GM18873 (cell line): ENCODE results near the gene C19orf47.

Source experiments
- ATAC-seq: cut with Tn5 transposase; IDR thresholded peaks from one replicate; pipeline ENCODE4 v1.9.1; 2021; ENCODE audit warnings: mild to moderate bottlenecking, moderate library complexity, moderate number of reproducible peaks; ENCODE audit not compliant: unreplicated experiment, low FRiP score

C19orf47 gene

GRCh38 chr19:40322271-40322610 lies 26.0 kb downstream of the C19orf47 start:
- no peak for ATAC-seq

- no peak for ATAC-seq
These were observed 26.5 kb downstream of the C19orf47 start for GRCh38 chr19:40321566-40322270.

GRCh38 chr19:40321076-40321475 lies 27.1 kb downstream of the C19orf47 start:
- ATAC-seq, result no peak

- ATAC-seq, result no peak
These were observed 27.6 kb downstream of the C19orf47 start for GRCh38 chr19:40320558-40320935.

- no peak for ATAC-seq
These were observed 30.9 kb downstream of the C19orf47 start for GRCh38 chr19:40317338-40317737.

GRCh38 chr19:40315812-40316470 lies 32.3 kb downstream of the C19orf47 start:
- no peak for ATAC-seq

GRCh38 chr19:40314656-40315055 lies 33.5 kb downstream of the C19orf47 start:
- no peak for ATAC-seq

GRCh38 chr19:40313229-40313983 lies 34.8 kb downstream of the C19orf47 start:
- ATAC-seq, result no peak

GRCh38 chr19:40312533-40312932 lies 35.7 kb downstream of the C19orf47 start:
- ATAC-seq, result no peak

GRCh38 chr19:40309666-40310065 lies 38.5 kb downstream of the C19orf47 start:
- ATAC-seq, result no peak

- no peak for ATAC-seq
These were observed 42.8 kb downstream of the C19orf47 start for GRCh38 chr19:40305403-40305802.

GRCh38 chr19:40304306-40304705 lies 43.9 kb downstream of the C19orf47 start:
- ATAC-seq, result no peak

GRCh38 chr19:40303765-40304164 lies 44.4 kb downstream of the C19orf47 start:
- no peak for ATAC-seq

GRCh38 chr19:40302224-40303011 lies 45.8 kb downstream of the C19orf47 start:
- no peak for ATAC-seq

GRCh38 chr19:40300668-40301067 lies 47.5 kb downstream of the C19orf47 start:
- no peak for ATAC-seq

GRCh38 chr19:40298026-40298425 lies 50.2 kb downstream of the C19orf47 start:
- ATAC-seq, result no peak

- ATAC-seq, result no peak
These were observed 53.6 kb downstream of the C19orf47 start for GRCh38 chr19:40294560-40294959.

- ATAC-seq, result no peak
These were observed 61.2 kb downstream of the C19orf47 start for GRCh38 chr19:40286971-40287421.

- no peak for ATAC-seq
These were observed 61.8 kb downstream of the C19orf47 start for GRCh38 chr19:40286235-40286970.
